ENCODE measurements around the gene RASGRP2. TPM values are rescaled to one million over a fixed set of nuclear protein-coding genes. Genes with fewer than 3 reads are reported as not detected.
A peak's percentile ranks its signal among the peaks of the same experiment; 100 is the strongest.

Gene RASGRP2
- total and polyA plus RNA-seq, 2 of the 8 experiments (the other 6 are each of a cell fraction or from before 2014, with no cell fraction given) = 40.6 to 45.7 TPM

DNA sequence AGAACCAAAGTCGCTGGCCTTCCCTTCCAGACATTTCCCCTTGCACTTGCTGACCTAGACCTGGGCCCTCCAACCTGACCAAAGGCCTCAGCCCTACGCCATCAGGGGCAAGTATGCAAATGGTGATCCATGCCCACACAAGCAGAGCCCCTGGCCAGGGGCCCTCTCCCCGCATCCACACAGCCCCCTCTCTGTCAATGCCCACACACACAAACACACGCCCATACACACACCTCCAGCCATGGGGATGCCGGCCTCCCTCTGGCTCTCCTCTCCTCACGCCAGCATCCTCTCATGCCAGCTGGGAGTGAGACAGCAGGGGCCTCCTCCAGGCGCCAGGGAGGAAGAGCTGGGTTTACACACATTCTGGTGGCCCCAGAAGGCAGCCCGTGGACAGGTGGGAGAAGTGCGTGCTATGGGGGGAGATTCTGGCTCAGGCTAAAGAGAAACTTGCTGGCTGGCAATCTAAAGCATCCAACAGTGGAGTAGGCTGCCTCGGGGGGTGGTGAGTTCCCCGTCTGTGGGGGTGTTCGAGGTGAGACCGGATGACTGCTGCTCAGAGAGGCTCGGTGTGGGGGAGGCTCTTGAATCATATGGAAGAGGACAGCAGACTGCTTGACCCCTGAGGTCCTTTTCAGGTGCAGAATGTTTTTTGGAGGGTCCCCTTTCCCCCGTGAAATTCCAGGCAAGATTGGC, 25.7 kb downstream of the RASGRP2 start:
- Histone ChIP-seq H2BK12ac (ENCODE audit: low read depth, low read length) (peak overlapping the region; percentile 80; the same call in 1 of the 2 replicates), H3K79me1 (ENCODE audit: low read depth, low read length) (no peaks in the 10 kb centered on the region), H2BK15ac (ENCODE audit: low read length) (no peak overlapping the region), H2BK120ac (replicated peaks; ENCODE audit: low read depth, low read length) (no peak overlapping the region), H3K4ac (replicated peaks; ENCODE audit: insufficient read length, low read depth, low read length) (no peak overlapping the region), H4K20me1 (replicated peaks in 1 of 2; ENCODE audit: control insufficient read depth in 1 of 2, insufficient read depth in 2 of 2, low read length in 2 of 2) (peaks cover 0 to 4% of the 10 kb centered on the region in 2 experiments), H2BK5ac (ENCODE audit: low read depth, low read length) (no peak overlapping the region), H3K14ac (ENCODE audit: insufficient read length) (no peak overlapping the region), H4K91ac (replicated peaks; ENCODE audit: insufficient read length, low read length) (no peak overlapping the region), H4K8ac (ENCODE audit: extremely low read depth, insufficient read depth, low read length) (no peak overlapping the region), H3K79me2 (ENCODE audit: control insufficient read depth in 1 of 2, insufficient read depth in 2 of 2, low read length in 2 of 2) (no peaks in the 10 kb centered on the region), H3K23me2 (ENCODE audit: low read depth, low read length) (peaks cover 11% of the 10 kb centered on the region; the same call in 1 of the 2 replicates), H4K5ac (ENCODE audit: insufficient read length, low read depth, low read length) (no peak overlapping the region), H3K27ac (ENCODE audit: low read depth, low read length) (no peak overlapping the region), H3K9me3 (ENCODE audit: insufficient read depth in 2 of 2, low read depth in 1 of 2, low read length in 1 of 2) (no peaks in the 10 kb centered on the region), H3K4me1 (replicated peaks in 1 of 4; ENCODE audit: control insufficient read depth in 3 of 4, insufficient read depth in 4 of 4, low read length in 3 of 4) (peaks cover 2 to 16% (median 7%) of the 10 kb centered on the region in 4 experiments), H3K27me3 (replicated peaks in 1 of 4; ENCODE audit: control insufficient read depth in 3 of 4, extremely low read depth in 1 of 4, insufficient read depth in 3 of 4, low read length in 3 of 4) (peaks cover 9 to 43% (median 31%) of the 10 kb centered on the region in 4 experiments), H2BK20ac (ENCODE audit: low read length) (no peak overlapping the region), H3K4me2 (ENCODE audit: insufficient read depth in 1 of 2, low read depth in 2 of 2, low read length in 2 of 2) (no peak overlapping the region), H3K4me3 (ENCODE audit: extremely low read depth in 1 of 4, insufficient read depth in 2 of 4, low read depth in 3 of 4, low read length in 4 of 4) (no peak overlapping the region), H2AK5ac (ENCODE audit: low read depth, low read length) (no peak overlapping the region), H2AFZ (ENCODE audit: low read length) (no peak overlapping the region), H3K56ac (replicated peaks; ENCODE audit: insufficient read length, low read depth, low read length) (no peak overlapping the region), H3K23ac (ENCODE audit: insufficient read length) (no peak overlapping the region), H3K36me3 (ENCODE audit: control insufficient read depth in 2 of 4, insufficient read depth in 4 of 4, low read length in 3 of 4) (no peaks in the 10 kb centered on the region), H3K18ac (ENCODE audit: extremely low read depth, low read length) (no peak overlapping the region), H3K9ac (replicated peaks in 1 of 4; ENCODE audit: extremely low read depth in 1 of 4, low read depth in 3 of 4, low read length in 3 of 4) (no peak overlapping the region)
- POLR2A ChIA-PET (ENCODE audit: partially characterized antibody) = interaction anchor here (1.2 to 3.6 kb wide), 4 partner anchors 8 to 43 kb away, joined by 3 to 22 read pairs (median 4); no protein-coding TSS in a partner anchor
- no peak for TF ChIP-seq TEAD4 (IDR thresholded peaks at IDR 0.05; ENCODE audit: low read depth, low read length)
- TF ChIP-seq EP300 (IDR thresholded peaks at IDR 0.05; ENCODE audit: borderline replicate concordance in 1 of 2, low read depth in 2 of 2, low read length in 2 of 2) = no peak
- TF ChIP-seq POU5F1 (IDR thresholded peaks at IDR 0.05; ENCODE audit: low read depth, low read length) = no peak
- no peak for TF ChIP-seq CBX8 (IDR thresholded peaks at IDR 0.05; ENCODE audit: borderline replicate concordance, low read depth, low read length)
- no peak for TF ChIP-seq NRF1 (IDR thresholded peaks at IDR 0.05; ENCODE audit: low read depth, low read length)
- TF ChIP-seq POLR2A (IDR thresholded peaks at IDR 0.05; ENCODE audit: control extremely low read depth in 1 of 2, low read depth in 2 of 2, low read length in 2 of 2) = no peak
- FAIRE-seq = no peak
- CTCF ChIA-PET (ENCODE audit: partially characterized antibody) = interaction anchor here (1.0 to 4.7 kb wide), 7 partner anchors 13 to 69 kb away, joined by 3 to 30 read pairs (median 9); partner anchors contain the start of gene RASGRP2
- DNase-seq (ENCODE audit: low read depth in 1 of 2, low spot score in 2 of 2) = no peak
- WGBS, 2 experiments (ENCODE audit: extremely low coverage in 1 of 2, insufficient coverage in 1 of 2, insufficient read length in 1 of 2, insufficient replicate concordance in 2 of 2, low coverage in 1 of 2, low lambda C conversion rate in 2 of 2, missing lambda C conversion rate in 1 of 2) = 78% methylated on average over 15 of the region's 15 CpGs; no CpG with 5 or more reads in 1 of the 2 experiments
